ENCODE measurements around the gene CYP2A6.
"Not testable (repeated sequence)": the region's sequence is repeated elsewhere in the genome, so short reads cannot be mapped to it uniquely, and the experiment has no call there.

CYP2A6 gene

GRCh38 chr19:40843653-40844052 lies 6.6 kb downstream of the CYP2A6 start:
- DNase-seq (ENCODE audit: low read depth): peak; percentile 63

GRCh38 chr19:40842997-40843652 lies 7.1 kb downstream of the CYP2A6 start:
- not testable (repeated sequence) for DNase-seq (ENCODE audit: low read depth)

GRCh38 chr19:40842012-40842411 lies 8.2 kb downstream of the CYP2A6 start:
- DNase-seq (ENCODE audit: low read depth): not testable (repeated sequence)

- not testable (repeated sequence) for DNase-seq (ENCODE audit: low read depth)
Observed at GRCh38 chr19:40838477-40838876, 11.8 kb downstream of the CYP2A6 start.

GRCh38 chr19:40836754-40837429 lies 13.4 kb downstream of the CYP2A6 start:
- no peak for DNase-seq (ENCODE audit: low read depth)

- not testable (repeated sequence) for DNase-seq (ENCODE audit: low read depth)
Observed at GRCh38 chr19:40833728-40834533, 16.3 kb downstream of the CYP2A6 start.

- not testable (repeated sequence) for DNase-seq (ENCODE audit: low read depth)
Observed at GRCh38 chr19:40832431-40832790, 17.8 kb downstream of the CYP2A6 start.

GRCh38 chr19:40831502-40832430 lies 18.5 kb downstream of the CYP2A6 start:
- no peak for DNase-seq (ENCODE audit: low read depth)

GRCh38 chr19:40830741-40831140 lies 19.5 kb downstream of the CYP2A6 start:
- not testable (repeated sequence) for DNase-seq (ENCODE audit: low read depth)

- DNase-seq (ENCODE audit: low read depth): no peak
Observed at GRCh38 chr19:40829205-40829604, 21.0 kb downstream of the CYP2A6 start.

- DNase-seq (ENCODE audit: low read depth): no peak
Observed at GRCh38 chr19:40827386-40828247, 22.6 kb downstream of the CYP2A6 start.

- peak; percentile 44 for DNase-seq (ENCODE audit: low read depth)
Observed at GRCh38 chr19:40826699-40827385, 23.4 kb downstream of the CYP2A6 start.

GRCh38 chr19:40826312-40826698 lies 23.9 kb downstream of the CYP2A6 start:
- not testable (repeated sequence) for DNase-seq (ENCODE audit: low read depth)

GRCh38 chr19:40825460-40826095 lies 24.7 kb downstream of the CYP2A6 start:
- not testable (repeated sequence) for DNase-seq (ENCODE audit: low read depth)

- DNase-seq (ENCODE audit: low read depth): not testable (repeated sequence)
Observed at GRCh38 chr19:40824916-40825315, 25.3 kb downstream of the CYP2A6 start.

GRCh38 chr19:40822704-40823553 lies 27.3 kb downstream of the CYP2A6 start:
- not testable (repeated sequence) for DNase-seq (ENCODE audit: low read depth)

GRCh38 chr19:40822161-40822560 lies 28.1 kb downstream of the CYP2A6 start:
- DNase-seq (ENCODE audit: low read depth): no peak

GRCh38 chr19:40819479-40820234 lies 30.6 kb downstream of the CYP2A6 start:
- peak; percentile 51 for DNase-seq (ENCODE audit: low read depth)
